H9 (cell line): ENCODE measurements around the gene BTG3. TPM values are rescaled to one million over a fixed set of nuclear protein-coding genes. Genes with fewer than 3 reads are reported as not detected.

ENCODE experiments used
- DNase-seq: peaks from one replicate; pipeline ENCODE4 v3.0.0-alpha.2; 2017
- H2AFZ ChIP-seq: one replicate; pipeline ENCODE4 v1.6.1; 2013; ENCODE audit warnings: mild to moderate bottlenecking, low read length, control low read depth, moderate library complexity
- H2AK5ac ChIP-seq: 2 replicates; pipeline ENCODE4 v1.6.1; 2013; ENCODE audit warnings: low read length, control low read depth, mixed read lengths; ENCODE audit not compliant: insufficient read length
- H2BK120ac ChIP-seq: one replicate; pipeline ENCODE4 v1.6.1; 2013; ENCODE audit warnings: low read depth, mild to moderate bottlenecking, low read length, control low read depth, inconsistent platforms; ENCODE audit not compliant: poor library complexity, severe bottlenecking
- H2BK12ac ChIP-seq: 2 replicates; pipeline ENCODE4 v1.6.1; 2013; ENCODE audit warnings: low read length, control low read depth, mixed read lengths, low read depth; ENCODE audit not compliant: insufficient read length
- H2BK15ac ChIP-seq: 2 replicates; pipeline ENCODE4 v1.6.1; 2013; ENCODE audit warnings: low read depth, low read length, control low read depth
- H2BK20ac ChIP-seq: one replicate; pipeline ENCODE4 v1.6.1; 2013; ENCODE audit warnings: low read depth, mild to moderate bottlenecking, low read length, control low read depth, inconsistent platforms; ENCODE audit not compliant: poor library complexity, severe bottlenecking
- H2BK5ac ChIP-seq: 2 replicates; pipeline ENCODE4 v1.6.1; 2013; ENCODE audit warnings: low read length, control low read depth, mixed read lengths; ENCODE audit not compliant: insufficient read length
- H3K14ac ChIP-seq: 2 replicates; pipeline ENCODE4 v1.6.1; 2013; ENCODE audit warnings: low read length, control low read depth; ENCODE audit not compliant: insufficient read depth
- H3K18ac ChIP-seq: 2 replicates; pipeline ENCODE4 v1.6.1; 2013; ENCODE audit warnings: low read depth, mild to moderate bottlenecking, mixed read lengths, low read length, control low read depth; ENCODE audit not compliant: insufficient read length
- H3K23ac ChIP-seq: 2 replicates; pipeline ENCODE4 v1.6.1; 2013; ENCODE audit warnings: low read length, control low read depth, mixed read lengths, low read depth; ENCODE audit not compliant: insufficient read length
- H3K23me2 ChIP-seq: 2 replicates; pipeline ENCODE4 v1.6.1; 2013; ENCODE audit warnings: low read depth, mild to moderate bottlenecking, mixed read lengths, low read length, control low read depth; ENCODE audit not compliant: insufficient read length, poor library complexity, severe bottlenecking
- H3K27ac ChIP-seq: 2 replicates; pipeline ENCODE4 v1.5.1; 2013; ENCODE audit warnings: low read length, control low read depth, mixed read lengths, low read depth; ENCODE audit not compliant: insufficient read length
- H3K27me3 ChIP-seq: 2 replicates; pipeline ENCODE4 v1.6.1; 2013; ENCODE audit warnings: low read length, control low read depth, inconsistent platforms; ENCODE audit not compliant: insufficient read depth
- H3K4ac ChIP-seq: 2 replicates; pipeline ENCODE4 v1.6.1; 2013; ENCODE audit warnings: low read depth, mild to moderate bottlenecking, control low read depth, inconsistent platforms, low read length, moderate library complexity
- H3K4me1 ChIP-seq: 2 replicates; pipeline ENCODE4 v1.6.1; 2013; ENCODE audit warnings: low read length, control low read depth, inconsistent platforms; ENCODE audit not compliant: insufficient read depth
- H3K4me2 ChIP-seq: 2 replicates; pipeline ENCODE4 v1.6.1; 2013; ENCODE audit warnings: low read length, control low read depth, mixed read lengths; ENCODE audit not compliant: insufficient read length, insufficient read depth
- H3K56ac ChIP-seq: 2 replicates; pipeline ENCODE4 v1.6.1; 2013; ENCODE audit warnings: low read depth, mild to moderate bottlenecking, mixed read lengths, low read length, control low read depth; ENCODE audit not compliant: insufficient read length
- H3K79me1 ChIP-seq: 2 replicates; pipeline ENCODE4 v1.6.1; 2013; ENCODE audit warnings: low read depth, mild to moderate bottlenecking, moderate library complexity, low read length, control low read depth, inconsistent platforms; ENCODE audit not compliant: insufficient read depth, poor library complexity, severe bottlenecking
- H3K79me2 ChIP-seq: 2 replicates; pipeline ENCODE4 v1.6.1; 2013; ENCODE audit warnings: low read length, control low read depth, inconsistent platforms; ENCODE audit not compliant: insufficient read depth
- H3K9ac ChIP-seq: 2 replicates; pipeline ENCODE4 v1.6.1; 2013; ENCODE audit warnings: low read length, control low read depth, mixed read lengths; ENCODE audit not compliant: insufficient read length; ENCODE audit errors: extremely low read depth
- H3K9me3 ChIP-seq: one replicate; pipeline ENCODE4 v1.6.1; 2013; ENCODE audit warnings: low read depth, low read length, inconsistent platforms; ENCODE audit not compliant: control insufficient read depth
- H3T11ph ChIP-seq: one replicate; pipeline ENCODE4 v1.6.1; 2013; ENCODE audit warnings: mild to moderate bottlenecking, low read length, control low read depth, inconsistent platforms
- H4K20me1 ChIP-seq: one replicate; pipeline ENCODE4 v1.6.1; 2013; ENCODE audit not compliant: control insufficient read depth, insufficient read length, insufficient read depth
- H4K5ac ChIP-seq: 2 replicates; pipeline ENCODE4 v1.6.1; 2013; ENCODE audit warnings: low read depth, mild to moderate bottlenecking, mixed read lengths, low read length, control low read depth; ENCODE audit not compliant: insufficient read length
- H4K8ac ChIP-seq: replicated peaks from 2 replicates; pipeline ENCODE4 v1.6.1; 2013; ENCODE audit warnings: low read length, control low read depth, mixed read lengths, low read depth; ENCODE audit not compliant: insufficient read length
- H4K91ac ChIP-seq: 2 replicates; pipeline ENCODE4 v1.6.1; 2013; ENCODE audit warnings: low read depth, mild to moderate bottlenecking, moderate library complexity, mixed read lengths, low read length, control low read depth; ENCODE audit not compliant: insufficient read length
- H3K27ac Mint-ChIP-seq, 3 experiments: 2 replicates in 2 of 3; 3 replicates in 1 of 3; pipeline ENCODE4 v1.8.0; 2020 to 2021; ENCODE audit warnings: mixed read lengths in 3 of 3, mild to moderate bottlenecking in 1 of 3, moderate library complexity in 1 of 3
- H3K27me3 Mint-ChIP-seq: 2 replicates; pipeline ENCODE4 v1.8.0; 2021; ENCODE audit warnings: low read depth, mild to moderate bottlenecking, moderate library complexity, mixed read lengths
- H3K36me3 Mint-ChIP-seq, 3 experiments: 2 replicates in 2 of 3; 3 replicates in 1 of 3; pipeline ENCODE4 v1.8.0; 2020 to 2021; ENCODE audit warnings: low read depth in 3 of 3, mixed read lengths in 3 of 3; ENCODE audit not compliant: insufficient read depth in 1 of 3
- H3K4me1 Mint-ChIP-seq, 2 experiments: 2 replicates each; pipeline ENCODE4 v1.8.0; 2020; ENCODE audit warnings: mixed read lengths in 2 of 2
- H3K4me3 Mint-ChIP-seq, 2 experiments: 2 replicates in 1 of 2; 3 replicates in 1 of 2; pipeline ENCODE4 v1.8.0; 2020 to 2021; ENCODE audit warnings: mild to moderate bottlenecking in 2 of 2, mixed read lengths in 2 of 2, moderate library complexity in 1 of 2
- H3K9me3 Mint-ChIP-seq, 2 experiments: 2 replicates in 1 of 2; 3 replicates in 1 of 2; pipeline ENCODE4 v1.8.0; 2020; ENCODE audit warnings: mild to moderate bottlenecking in 2 of 2, mixed read lengths in 2 of 2, moderate library complexity in 1 of 2
- WGBS: extraction: QIAGEN DNeasy Blood & Tissue Kit; methylation state at CpG from one replicate; pipeline ENCODE4 v1.1.7; 2013; ENCODE audit warnings: missing lambda C conversion rate, low lambda C conversion rate, mixed read lengths; ENCODE audit not compliant: insufficient read length; ENCODE audit errors: extremely low coverage; 5-methylcytosine and 5-hydroxymethylcytosine counted together
- total RNA-seq: library from RNA; stranded (reverse); gene quantifications from 2 replicates; pipeline ENCODE4 v1.2.1, GENCODE V29; 2021
- TF ChIP-seq, protein P1 (sequence below): fragments of 200-600 bp; sonication (generic); conservative IDR thresholded peaks from 3 replicates; pipeline ENCODE4 v1.8.0; 2021; ENCODE audit warnings: antibody characterized with exemption, mild to moderate bottlenecking

The BTG3 gene
- total RNA-seq, 1 experiment from 2014 or later: 32.2 TPM

DNA sequence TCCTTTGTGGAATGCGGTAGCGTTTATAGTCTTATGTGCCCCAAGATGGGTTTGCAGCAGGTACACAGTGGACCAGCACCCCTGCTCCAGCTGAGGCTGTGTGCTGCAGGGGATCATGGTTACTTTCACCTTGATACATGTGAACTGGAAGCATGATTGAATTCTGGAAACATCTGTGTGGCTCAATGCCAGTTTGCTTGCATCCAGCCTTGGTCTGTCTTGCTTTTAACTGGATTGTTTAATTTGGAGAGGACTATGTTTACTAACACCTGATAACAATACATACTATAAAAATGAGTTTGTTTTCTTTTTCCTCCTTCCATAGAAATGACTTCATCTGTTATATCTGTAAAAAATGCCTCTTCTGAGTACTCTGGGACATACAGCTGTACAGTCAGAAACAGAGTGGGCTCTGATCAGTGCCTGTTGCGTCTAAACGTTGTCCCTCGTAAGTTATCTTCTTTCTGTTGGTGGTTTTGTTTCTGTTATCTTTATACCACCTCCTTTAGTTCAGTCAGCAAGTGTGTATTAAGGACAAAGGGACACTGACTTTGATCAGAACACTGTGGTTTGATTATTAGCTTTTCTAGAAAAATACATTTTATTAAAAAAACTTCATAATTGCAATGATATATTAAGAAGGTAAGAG lies 52.2 kb downstream of the BTG3 start:
- no peak overlapping the region for H4K91ac ChIP-seq
- H2BK20ac ChIP-seq: no peak overlapping the region
- H3K4me1 ChIP-seq: no peaks in the 10 kb centered on the region
- no peak overlapping the region for H2AFZ ChIP-seq
- no peaks in the 10 kb centered on the region for H3K9me3 ChIP-seq
- H3K9ac ChIP-seq: no peak overlapping the region
- H3K27ac Mint-ChIP-seq: no peak overlapping the region
- H3K23ac ChIP-seq: no peak overlapping the region
- peaks cover 46 to 85% (median 78%) of the 10 kb centered on the region in 3 experiments; a peak in 6 of 7 replicates for H3K36me3 Mint-ChIP-seq
- H3K18ac ChIP-seq: no peak overlapping the region
- H2BK5ac ChIP-seq: no peak overlapping the region
- peaks cover 12% of the 10 kb centered on the region for H3K79me1 ChIP-seq
- no peak overlapping the region for H3K14ac ChIP-seq
- no CpG with 5 or more reads among the region's 5 CpGs for WGBS
- TF ChIP-seq, protein P1, sequence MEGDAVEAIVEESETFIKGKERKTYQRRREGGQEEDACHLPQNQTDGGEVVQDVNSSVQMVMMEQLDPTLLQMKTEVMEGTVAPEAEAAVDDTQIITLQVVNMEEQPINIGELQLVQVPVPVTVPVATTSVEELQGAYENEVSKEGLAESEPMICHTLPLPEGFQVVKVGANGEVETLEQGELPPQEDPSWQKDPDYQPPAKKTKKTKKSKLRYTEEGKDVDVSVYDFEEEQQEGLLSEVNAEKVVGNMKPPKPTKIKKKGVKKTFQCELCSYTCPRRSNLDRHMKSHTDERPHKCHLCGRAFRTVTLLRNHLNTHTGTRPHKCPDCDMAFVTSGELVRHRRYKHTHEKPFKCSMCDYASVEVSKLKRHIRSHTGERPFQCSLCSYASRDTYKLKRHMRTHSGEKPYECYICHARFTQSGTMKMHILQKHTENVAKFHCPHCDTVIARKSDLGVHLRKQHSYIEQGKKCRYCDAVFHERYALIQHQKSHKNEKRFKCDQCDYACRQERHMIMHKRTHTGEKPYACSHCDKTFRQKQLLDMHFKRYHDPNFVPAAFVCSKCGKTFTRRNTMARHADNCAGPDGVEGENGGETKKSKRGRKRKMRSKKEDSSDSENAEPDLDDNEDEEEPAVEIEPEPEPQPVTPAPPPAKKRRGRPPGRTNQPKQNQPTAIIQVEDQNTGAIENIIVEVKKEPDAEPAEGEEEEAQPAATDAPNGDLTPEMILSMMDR: no peak
- no peaks in the 10 kb centered on the region for H3K4me1 Mint-ChIP-seq
- H3K4me2 ChIP-seq: no peak overlapping the region
- no peak overlapping the region for H4K8ac ChIP-seq
- H2BK15ac ChIP-seq: no peak overlapping the region
- H3K4me3 Mint-ChIP-seq: no peak overlapping the region
- no peaks in the 10 kb centered on the region for H4K20me1 ChIP-seq
- H3K9me3 Mint-ChIP-seq: no peaks in the 10 kb centered on the region
- no peak overlapping the region for H2AK5ac ChIP-seq
- no peak overlapping the region for H3K4ac ChIP-seq
- peaks cover 4% of the 10 kb centered on the region; the same call in 1 of the 2 replicates for H3K79me2 ChIP-seq
- DNase-seq: no peak
- no peak overlapping the region for H2BK12ac ChIP-seq
- H3K56ac ChIP-seq: no peak overlapping the region
- no peak overlapping the region for H3T11ph ChIP-seq
- no peak overlapping the region for H4K5ac ChIP-seq
- no peak overlapping the region for H3K27ac ChIP-seq
- no peaks in the 10 kb centered on the region for H3K27me3 Mint-ChIP-seq
- no peak overlapping the region for H2BK120ac ChIP-seq
- no peaks in the 10 kb centered on the region for H3K27me3 ChIP-seq
- no peaks in the 10 kb centered on the region for H3K23me2 ChIP-seq
